HG03571 (cell line): Measurements from ENCODE around the gene PPP1R8.
"Not testable (repeated sequence)": the region's sequence is repeated elsewhere in the genome, so short reads cannot be mapped to it uniquely, and the experiment has no call there.

ENCODE experiments used
- ATAC-seq: cut with Tn5 transposase; IDR thresholded peaks from one replicate; pipeline ENCODE4 v1.9.1; 2021; ENCODE audit not compliant: unreplicated experiment

PPP1R8 gene

DNA sequence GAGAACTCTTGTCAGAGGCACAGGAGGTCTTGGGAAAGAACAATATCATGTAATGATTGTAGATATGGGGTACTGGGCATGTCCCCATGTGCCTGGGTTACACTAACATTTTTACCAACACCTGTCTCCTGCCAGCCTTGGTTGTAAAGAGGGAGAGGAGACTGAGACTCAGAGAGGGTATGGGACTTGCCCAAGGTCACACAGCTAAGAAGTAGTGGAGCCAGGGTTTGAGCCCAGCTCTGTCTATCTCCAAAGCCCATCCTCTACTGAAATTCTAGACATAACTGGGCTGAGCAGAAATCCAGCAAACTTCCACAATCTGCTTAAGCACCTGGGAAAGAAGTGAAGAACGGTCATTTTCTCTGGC, 39.1 kb downstream of the PPP1R8 start:
- ATAC-seq, result no peak

DNA sequence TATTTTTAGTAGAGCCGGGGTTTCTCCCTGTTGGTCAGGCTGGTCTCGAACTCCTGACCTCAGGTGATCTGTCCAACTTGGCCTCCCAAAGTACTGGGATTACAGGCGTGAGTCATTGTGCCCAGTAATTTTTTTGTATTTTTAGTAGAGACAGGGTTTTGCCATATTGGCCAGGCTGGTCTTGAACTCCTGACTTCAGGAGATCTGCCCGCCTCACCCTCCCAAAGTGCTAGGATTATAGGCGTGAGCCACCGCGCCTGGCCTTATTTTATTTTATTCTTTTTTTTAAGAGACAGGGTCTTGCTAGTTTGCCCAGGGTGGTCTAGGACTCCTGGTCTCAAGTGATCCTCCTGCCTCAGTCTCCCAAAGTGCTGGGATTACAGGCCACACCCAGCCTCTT, 40.5 kb downstream of the PPP1R8 start:
- not testable (repeated sequence) for ATAC-seq

DNA sequence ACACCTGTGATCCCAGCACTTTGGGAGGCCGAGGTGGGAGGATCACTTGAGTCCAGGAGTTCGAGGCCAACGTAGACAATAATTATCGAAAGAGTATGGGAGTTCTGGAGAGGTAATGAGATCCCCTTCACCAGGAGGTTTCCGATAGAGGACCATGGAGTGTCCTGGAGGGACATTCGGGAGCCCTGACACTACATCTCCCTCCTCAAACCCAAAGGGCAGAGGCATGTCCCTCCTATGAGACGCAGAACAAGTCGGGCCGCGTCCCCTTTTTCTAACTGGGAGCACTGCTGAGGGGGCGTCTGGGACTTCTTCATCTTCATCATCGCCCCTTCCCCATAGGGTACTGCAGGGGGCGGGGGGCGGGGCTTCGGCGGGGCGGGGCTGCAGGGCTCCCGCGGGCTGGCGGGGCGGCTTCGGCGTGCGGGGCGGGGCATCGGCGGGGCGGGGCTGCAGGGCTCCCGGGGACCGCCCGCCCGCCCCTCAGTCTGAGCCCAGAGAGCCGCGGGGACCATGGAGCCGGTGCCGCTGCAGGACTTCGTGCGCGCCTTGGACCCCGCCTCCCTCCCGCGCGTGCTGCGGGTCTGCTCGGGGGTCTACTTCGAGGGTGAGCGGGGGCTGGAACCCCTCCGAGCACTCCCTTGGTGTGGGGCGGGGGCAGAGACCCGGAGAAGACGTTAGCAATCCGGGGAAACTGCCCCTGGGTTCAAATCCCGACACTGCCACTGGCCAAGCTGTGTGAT, 41.6 kb downstream of the PPP1R8 start, which contains the start of gene THEMIS2:
THEMIS2 (plus strand) TSS at position 486 of the 743 bp plus-strand sequence; CDS start at position 514, 28 bp downstream.
- ATAC-seq, result no peak

DNA sequence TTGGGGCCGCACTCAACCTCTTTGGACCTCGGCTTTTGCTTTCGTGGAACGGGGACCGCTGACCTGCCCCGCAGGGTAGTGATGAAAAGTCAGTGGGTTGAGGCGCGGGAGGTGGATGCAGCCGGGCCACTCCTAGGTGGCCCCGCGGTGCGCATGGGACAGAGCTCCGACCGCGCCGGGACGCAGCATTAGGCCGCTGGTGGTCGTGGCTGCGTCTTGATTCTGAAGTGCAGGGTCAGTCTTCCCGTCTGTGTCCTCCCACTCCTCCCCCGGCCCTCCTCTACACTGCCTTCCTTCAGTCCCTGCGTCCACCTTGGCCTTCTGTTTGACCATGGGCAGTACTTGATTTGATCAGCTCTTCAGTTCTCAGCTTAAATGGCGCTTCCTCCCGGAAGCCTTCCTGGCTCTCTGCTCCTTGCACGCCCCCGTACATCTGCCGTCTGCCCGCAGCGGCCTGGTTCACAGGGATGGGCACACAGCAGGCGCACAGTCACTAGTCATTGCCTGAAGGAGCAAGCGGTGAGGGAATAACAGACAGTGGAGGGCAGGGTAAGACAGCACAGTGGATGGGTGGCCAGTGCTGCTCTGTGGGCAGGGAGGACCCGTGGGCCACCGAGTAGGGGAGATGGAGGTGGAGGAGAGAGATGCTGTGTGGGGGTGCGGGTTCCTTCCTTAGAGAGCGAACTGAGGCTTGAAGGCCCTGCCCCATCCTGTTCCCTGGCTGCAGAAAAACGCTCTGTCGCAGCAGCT, 42.4 kb downstream of the PPP1R8 start:
- no peak for ATAC-seq

DNA sequence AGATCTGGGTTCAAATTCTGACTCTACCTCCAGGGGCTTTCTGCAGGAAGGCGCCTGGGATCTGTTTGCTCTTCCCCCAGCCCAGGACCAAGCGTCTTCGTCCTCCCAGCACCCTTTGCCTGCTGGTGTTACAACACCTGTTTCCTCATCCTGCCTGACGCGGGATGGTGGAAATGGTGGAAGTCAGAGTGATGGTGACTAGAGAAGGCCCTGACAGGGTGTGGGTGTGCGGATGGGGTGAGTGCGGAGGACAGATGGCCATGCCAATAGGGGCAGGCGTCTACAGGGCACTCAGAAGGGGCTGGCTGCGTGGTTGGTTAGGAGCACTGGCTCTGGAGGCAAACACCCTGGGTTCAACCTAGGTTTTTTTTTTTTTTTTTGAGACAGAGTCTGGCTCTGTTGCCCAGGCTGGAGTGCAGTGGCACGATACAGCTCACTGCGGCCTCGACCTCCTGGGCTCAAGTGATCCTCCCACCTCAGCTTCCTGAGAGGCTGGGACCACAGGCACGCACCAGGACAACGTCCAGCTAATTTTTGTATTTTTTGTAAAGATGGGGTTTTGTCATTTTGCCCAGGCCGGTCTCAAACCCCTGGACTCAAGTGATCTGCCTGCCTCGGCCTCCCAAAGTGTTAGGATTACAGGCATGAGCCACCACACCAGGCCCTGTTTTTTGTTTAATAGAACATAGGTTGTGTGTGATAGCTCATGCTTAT, 43.2 kb downstream of the PPP1R8 start:
- ATAC-seq, result no peak

DNA sequence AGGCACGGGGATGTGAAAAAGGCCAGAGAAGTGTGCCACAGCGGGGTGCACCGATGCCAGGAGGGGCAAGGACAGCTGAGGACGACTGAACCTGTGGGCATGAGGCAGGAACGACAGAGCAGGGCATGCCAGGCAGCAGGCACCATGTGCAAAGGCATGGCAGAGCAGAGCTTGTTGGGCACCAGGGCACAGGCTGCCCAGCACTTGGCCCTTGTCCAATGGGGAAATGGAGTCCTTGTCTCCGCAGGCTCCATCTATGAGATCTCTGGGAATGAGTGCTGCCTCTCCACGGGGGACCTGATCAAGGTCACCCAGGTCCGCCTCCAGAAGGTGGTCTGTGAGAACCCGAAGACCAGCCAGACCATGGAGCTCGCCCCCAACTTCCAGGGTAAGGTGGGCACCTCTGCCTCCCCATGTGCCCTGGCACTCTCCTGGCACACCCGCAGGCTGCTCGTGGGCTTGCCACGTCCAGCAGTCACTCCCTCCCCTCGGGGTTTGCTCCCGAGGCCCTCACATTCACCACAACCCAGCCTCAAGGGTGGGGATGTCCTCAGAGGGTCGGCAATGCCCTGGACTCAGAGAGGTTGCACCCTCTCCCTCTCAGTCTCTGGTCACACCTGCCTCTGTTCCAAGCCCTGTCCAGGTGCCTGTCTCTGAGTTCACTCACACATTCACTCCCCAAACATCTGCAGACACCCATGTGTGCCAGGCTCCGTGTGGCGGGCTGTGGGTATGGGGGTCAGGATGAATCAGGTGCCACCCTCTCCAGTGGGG, 45.9 kb downstream of the PPP1R8 start:
- ATAC-seq, result no peak

DNA sequence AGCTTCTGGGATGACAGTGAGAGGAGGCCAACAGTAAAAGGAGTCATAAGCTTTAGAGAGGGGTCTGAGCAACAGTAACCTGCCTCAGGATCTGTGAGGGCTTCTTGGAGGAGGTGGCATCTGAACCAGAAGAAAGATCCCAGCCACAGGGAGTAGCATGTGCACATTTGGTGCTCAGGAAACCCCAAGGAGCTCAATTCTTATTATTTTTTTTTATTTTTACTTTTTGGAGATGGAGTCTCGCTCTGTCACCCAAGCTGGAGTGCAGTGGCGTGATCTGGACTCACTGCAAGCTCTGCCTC, 46.5 kb downstream of the PPP1R8 start:
- ATAC-seq, result no peak

DNA sequence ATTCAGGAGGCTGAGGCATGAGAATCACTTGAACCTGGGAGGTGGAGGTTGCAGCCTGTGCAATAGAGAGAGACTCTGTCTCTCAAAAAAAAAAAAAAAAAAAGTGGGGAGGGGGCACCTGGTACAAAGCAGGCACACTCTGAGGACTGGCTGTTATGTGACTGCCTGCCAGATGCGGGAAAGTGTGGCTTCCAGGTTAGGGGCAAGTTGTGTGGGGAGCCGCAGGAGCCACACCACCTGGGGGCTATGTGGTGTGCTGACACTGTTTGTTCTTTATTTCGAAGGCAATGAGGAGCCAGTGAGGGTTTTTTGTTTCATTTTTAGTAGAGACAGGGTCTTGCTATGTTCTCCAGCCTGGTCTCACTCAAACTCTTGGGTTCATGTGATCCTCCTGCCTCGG, 47.5 kb downstream of the PPP1R8 start:
- no peak for ATAC-seq

DNA sequence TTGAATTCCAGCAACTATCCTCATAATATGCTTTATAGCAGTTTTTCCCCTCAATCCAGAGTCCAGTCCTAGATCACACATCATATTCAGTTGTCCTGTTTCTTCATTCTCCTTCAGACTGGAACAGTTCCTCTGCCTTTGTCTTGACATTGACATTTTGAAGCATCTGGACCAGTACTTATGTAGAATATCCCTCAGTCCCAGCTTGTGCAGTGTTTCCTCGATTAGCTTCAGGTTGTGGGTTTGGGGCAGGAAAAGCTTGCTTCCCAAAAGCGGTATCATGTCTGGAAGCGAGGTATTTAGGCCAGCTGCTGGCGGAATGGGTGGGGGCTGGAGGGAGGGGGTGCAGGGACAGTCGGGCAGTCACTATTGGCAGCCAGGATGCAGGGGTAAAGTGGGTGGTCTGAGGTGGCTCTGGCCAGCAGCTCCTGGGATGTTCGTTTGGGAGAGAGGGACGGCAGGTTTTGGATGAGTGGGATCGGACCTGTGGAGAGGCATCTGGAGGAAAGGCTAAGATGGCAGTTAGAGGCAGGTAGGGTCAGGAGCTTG, 48.3 kb downstream of the PPP1R8 start:
- ATAC-seq, result no peak

DNA sequence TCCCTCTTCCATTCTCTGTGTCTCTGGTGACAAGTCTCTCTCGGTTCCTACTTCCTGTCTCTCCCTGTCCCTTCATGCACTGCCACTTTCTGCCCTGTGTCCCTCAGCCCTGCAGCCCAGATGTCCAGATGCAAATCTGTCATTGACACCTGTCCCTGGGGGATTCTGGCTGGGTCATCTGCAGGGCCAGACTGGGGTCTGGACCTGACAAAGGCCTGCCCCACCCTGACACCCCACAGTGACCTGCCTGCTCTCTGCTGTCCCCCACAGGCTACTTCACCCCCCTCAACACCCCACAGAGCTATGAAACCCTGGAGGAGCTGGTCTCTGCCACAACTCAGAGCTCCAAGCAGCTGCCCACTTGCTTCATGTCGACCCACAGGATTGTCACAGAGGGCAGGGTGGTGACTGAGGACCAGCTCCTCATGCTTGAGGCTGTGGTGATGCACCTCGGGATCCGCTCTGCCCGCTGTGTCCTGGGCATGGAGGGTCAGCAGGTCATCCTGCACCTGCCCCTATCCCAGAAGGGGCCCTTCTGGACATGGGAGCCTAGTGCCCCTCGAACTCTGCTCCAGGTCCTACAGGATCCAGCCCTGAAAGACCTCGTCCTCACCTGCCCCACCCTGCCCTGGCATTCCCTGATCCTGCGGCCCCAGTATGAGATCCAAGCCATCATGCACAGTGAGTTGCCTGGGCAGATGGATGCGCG, 48.9 kb downstream of the PPP1R8 start:
- ATAC-seq, result no peak

DNA sequence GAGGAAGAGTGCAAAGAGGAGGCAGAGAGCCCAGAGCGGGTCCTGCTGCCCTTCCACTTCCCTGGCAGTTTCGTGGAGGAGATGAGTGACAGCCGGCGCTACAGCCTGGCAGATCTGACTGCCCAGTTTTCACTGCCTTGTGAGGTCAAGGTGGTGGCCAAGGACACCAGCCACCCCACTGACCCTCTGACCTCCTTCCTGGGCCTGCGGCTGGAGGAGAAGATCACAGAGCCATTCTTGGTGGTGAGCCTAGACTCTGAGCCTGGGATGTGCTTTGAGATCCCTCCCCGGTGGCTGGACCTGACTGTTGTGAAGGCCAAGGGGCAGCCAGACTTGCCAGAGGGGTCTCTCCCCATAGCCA, 51.9 kb downstream of the PPP1R8 start:
- no peak for ATAC-seq

DNA sequence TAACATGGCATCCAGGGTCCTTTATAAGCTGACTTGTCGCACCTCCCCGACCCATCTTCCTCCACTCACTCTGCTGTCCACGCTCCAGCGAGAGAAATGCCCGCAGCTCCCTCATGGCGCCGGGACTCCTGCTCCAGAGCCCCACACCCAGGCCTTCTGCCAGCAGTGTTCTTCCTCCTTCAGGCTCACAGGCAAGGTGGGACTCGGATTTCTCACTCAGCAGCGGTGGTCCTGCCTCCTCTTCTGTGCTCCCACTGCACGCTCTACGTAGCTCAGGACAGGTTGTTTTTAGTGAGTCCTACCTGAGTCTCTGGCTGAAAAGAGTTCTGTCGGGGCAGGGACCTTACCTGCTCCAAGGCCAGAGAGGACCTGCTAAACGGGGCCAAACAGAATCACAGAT, 53.0 kb downstream of the PPP1R8 start:
- no peak for ATAC-seq

DNA sequence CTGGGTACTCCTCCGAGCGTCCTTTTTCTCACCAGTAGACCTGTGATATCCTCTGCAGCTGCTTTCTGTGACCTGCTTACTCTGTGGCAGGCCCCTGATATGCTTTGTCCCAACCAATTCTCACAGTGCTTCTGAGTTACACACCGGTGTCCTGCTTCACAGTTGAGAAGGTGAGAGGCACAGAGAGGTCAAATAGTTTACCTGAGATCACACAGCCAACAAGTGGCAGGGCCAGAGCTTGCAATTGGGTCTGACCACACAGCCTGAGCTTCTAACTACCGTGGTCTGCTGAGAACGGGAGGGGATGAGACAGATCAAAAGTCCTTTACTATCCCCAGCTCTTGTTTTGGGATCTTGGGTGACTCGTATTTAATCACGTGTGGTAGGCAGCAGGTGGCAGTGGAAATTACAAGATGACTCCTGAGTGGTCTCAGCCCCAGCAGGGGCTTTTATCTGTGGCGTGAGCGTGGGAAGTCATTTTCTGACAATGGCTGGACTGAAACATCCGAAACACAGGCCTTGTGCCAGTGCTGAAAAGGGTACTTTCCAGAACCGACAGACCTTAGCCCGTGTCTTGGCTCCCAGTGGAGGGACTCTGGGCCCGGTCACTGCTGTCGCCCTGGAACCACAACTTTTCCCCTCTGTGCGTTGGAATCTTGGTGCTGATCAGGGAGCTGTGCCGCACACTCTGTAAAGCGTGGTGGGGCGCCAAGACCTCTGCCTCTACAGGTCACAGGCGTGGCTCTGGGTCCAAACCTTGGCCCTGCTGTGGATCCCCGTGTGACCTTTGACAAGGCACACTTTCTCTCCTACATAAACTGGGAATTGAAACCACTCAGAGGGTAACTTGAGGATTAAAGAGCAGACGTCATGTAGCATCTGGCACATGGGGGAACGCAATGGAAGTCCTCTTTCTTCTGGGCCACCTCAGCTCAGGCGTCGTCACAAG, 53.7 kb downstream of the PPP1R8 start:
- ATAC-seq, result peak; percentile 48

DNA sequence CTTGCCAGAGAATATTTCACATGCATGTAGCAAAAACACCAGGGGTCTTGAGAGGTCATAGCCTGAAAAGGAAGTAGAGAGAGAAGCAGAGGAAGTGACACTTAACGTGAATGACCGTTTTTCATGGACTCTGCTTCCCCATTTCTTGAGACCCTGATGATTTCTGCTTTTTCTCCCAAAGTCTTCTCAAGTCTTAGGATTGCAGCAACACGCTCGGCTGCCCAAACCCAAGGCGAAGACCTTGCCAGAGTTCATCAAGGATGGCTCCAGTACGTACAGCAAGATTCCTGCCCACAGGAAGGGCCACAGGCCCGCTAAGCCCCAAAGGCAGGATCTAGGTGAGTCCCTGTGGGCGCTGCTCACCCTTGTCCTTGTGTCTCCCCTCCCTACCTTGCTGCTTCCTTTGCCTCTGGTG, 54.5 kb downstream of the PPP1R8 start:
- ATAC-seq, result no peak

DNA sequence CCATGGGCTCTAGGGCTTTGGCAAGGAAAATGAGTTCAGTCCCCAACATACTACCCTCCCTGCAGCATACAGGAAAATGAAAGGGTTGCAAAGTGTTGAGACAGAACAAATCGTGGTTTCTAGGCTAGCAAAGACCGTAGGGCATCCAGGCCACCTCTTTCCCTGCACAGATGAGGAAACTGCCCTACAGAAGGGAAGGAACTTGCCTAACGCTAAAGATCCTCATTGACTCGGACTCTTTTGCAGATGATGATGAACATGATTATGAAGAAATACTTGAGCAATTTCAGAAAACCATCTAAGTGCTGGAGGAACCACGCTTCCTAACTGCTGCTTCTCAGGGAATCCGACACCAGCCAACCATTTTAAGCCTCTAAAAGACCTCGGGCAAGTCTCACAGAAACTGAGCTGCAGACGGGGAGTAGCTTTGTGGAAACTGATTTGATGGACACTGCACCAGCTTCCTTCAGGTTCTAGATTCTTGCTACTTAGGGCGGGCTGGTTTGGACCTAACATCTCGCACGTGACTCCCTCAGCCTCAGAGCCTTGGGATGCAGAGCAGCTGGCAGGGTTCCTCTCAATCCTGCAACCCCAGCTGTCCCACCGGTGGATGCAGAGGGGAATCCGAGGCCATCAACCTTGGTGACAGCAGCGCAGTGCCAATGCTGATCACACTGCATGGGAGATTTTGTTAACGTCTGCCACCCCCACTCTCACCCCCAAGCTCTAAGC, 55.2 kb downstream of the PPP1R8 start:
- ATAC-seq, result no peak

DNA sequence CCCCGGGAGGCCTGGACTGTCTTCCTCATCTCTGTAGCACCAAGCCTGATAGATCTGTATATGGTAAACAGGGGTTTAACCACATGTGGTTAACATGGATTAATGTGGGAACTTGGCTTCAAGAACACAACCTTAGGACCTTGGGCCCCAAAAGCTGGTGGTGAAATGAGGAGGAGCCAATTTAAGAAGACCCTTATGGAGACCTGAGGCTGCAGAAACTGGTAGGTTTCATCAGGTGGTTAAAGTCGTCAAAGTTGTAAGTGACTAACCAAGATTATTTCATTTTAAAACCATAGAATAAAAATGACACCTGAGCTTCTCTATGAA, 55.7 kb downstream of the PPP1R8 start:
- no peak for ATAC-seq

DNA sequence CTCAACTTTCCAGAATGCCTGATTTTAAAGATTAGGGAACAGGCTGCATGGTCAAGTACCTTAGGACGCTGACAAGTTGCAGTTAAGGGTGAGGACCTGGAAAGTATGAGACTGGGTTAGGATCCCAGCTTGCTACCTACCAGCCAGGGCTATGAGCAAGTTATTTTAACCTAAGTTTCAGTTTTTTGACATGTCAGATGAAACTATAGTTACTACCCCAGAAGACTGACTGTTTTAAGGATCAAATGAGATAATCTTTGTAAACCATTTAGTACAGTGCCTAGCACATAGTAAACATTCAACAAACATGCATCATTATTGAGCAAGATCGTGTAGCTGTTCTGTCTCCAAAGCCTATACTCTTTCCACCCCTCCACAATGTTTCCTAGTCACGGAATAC, 56.2 kb downstream of the PPP1R8 start:
- ATAC-seq, result no peak

DNA sequence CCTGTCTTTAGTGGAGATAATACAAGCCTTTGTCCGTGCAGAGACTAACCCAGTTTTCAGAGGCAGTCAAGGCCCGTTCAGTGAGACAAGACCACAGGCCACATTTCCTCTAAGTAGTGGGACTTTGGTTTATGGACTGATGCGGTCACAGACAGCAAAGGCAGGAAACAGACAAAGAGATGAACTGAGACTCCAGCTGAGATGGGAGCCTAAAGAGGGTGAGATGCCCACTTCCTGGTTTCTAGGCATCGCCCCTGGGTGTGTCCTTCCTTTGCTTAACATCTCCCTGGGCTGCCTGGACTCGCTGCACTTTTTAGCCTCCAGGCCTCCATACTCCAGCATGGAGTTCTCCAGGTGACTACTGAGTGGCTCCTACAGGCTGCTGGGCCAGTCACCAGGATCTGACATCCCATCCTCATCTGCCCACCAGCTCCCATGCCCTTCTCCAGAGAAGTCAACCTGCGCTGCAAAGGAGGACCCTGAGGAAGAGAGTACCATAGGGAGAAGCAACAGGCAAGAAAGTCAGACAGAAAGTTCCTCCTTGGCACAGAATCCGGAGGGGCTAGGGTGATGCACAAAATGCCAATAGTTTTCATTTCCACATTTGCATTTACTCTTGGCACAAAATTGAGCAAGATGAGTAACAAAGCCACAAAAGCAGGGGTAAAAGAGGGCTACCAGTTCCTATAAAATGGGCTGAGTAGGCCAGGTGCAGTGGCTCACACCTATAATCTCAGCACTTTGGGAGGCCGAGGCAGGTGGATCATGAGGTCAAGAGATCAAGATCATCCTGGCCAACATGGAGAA, 56.8 kb downstream of the PPP1R8 start:
- ATAC-seq, result no peak
